A204.1 (cell line): Measurements from ENCODE around the gene RSRC1.
"Not testable (repeated sequence)": the region's sequence is repeated elsewhere in the genome, so short reads cannot be mapped to it uniquely, and the experiment has no call there.

Source experiments
- FAIRE-seq: peaks from 2 replicates; lab custom pipeline; 2012; peaks lifted over from hg19 to GRCh38; lab: Jason Lieb, UNC

RSRC1 gene

GRCh38 chr3:158101335-158102241 lies 8.3 kb upstream of the RSRC1 start:
- no peak for FAIRE-seq

DNA sequence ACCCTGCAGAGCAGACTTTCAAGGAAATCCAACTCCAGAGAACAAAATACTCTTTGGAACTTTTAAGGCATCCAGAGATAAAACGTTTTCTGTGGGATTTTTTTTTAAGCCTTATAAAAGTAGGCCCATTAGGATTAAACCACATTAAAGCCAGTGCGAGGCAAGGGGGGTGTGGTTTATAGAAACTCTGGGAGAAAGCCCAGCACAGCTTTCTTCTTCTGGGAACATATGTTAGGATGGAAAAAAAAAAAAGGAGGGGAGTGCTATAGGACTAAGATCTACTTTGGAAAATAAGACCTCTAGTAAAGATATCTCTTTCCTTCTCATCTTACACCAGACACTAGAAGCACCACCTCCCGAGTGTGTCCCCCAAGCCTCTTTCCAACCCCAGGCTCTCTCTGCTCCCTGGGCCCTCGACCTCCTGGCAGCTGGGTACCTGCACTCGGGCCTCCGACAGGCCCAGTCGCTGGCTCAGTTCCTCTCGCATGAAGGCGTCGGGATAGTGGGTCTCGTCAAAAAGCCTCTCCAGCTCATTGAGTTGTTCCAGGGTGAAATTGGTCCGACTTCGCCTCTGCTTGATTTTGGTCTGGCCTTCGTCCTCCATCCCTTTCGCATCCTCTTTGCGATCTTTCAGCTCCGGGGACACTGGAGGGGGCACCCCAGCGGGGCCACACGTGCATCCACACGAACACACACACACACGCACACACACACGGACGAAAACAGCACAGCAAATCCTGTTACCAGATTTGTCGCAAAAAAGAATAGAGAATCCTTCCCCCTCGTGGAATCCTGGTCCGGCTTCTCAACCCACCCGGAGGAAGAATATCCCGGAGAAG lies 7.4 kb upstream of the RSRC1 start:
- FAIRE-seq = no peak

GRCh38 chr3:158103081-158103886 lies 6.6 kb upstream of the RSRC1 start:
- no peak for FAIRE-seq

- FAIRE-seq = no peak
Observed at GRCh38 chr3:158103887-158104327, 6.0 kb upstream of the RSRC1 start.

DNA sequence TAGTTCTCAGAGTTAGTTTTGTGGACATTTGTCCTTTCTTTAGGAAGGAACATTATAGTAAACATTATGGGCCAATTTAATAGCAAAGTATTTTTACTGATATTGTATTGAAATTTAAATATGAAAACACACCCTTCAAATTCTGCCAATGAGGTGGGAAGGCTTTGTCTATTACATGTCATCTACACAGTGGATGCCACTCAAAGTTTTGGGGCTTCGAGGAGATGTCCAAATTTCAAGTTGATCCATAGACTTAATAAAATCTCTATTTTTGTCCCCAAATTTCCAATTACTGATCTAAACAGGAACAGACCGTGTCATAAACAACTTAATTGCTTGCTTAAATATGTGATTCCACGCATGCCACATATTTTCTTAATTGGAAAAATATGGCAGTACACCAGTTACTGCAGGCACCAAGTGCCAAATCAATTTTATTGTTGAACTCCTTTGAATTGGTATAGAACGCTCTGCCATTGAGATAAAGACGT lies 5.4 kb upstream of the RSRC1 start:
- FAIRE-seq = no peak

DNA sequence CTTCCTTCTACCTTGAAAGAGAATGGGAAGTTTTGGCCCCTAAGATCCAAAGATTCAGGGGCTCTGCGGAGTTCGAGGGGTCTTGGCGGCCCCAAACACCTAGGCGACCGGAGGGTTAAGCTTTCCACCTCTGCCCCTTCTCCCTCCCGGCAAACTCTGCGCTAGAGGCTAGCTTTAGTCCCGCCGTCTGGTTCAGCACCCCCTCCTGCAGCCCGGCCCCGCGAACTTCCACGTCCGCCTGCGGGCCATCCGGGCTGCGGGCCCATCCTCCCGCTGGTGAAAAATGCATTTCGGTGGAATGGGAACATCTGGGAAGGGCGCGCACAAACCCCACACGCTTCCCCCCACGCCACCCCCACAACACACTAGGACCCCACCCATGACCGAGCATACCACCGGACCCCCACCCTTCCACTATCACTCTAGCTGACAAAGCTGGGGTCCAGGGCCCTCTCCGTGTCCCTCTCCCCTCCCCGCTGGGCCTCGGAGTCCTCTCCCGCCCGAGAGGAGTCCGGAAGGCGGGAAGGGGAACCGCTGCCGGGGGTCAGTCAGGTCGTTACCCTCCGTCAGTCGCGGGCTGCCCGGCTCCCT lies 4.7 kb upstream of the RSRC1 start:
- FAIRE-seq = no peak

GRCh38 chr3:158105710-158106253 lies 4.1 kb upstream of the RSRC1 start:
- FAIRE-seq = no peak

- FAIRE-seq = no peak
Observed at GRCh38 chr3:158106766-158107471, 3.0 kb upstream of the RSRC1 start.

DNA sequence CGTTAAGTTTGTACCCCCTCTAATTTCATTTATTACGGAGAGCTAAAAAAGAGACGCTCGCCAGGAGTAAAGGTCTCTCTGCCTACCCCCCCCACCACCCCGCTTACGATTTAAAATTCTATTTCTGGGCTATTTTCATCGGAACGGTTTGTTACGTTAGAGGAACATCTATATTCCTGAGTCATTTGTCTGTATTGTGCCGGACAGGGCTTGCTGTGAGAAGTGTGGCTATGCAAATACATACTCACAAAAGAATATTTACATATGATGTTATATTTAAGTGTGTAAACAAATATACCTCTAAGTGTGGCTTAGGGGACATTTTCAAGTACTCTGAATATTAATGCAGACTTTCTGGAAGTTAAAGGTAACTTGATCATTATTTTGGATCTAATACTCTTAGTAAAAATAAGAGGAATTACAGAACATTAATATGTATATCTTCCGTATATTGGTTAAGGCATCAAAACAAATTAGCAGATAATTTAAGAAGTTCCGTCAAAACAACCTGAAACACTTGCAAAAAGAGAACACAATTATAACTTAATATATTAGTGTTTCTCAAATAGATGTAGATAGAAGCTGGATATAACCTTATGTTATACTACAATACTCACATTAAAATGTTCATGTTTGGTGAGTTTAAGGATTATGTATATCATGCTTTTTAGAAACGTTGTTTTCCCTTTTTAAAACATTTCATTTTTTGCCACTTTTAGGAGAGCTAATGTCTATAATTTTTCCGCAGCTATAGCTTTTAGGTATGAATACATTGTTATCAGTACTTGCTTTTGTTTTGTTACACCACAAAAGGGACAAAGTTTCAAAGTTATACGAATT lies 2.1 kb upstream of the RSRC1 start:
- FAIRE-seq = no peak

DNA sequence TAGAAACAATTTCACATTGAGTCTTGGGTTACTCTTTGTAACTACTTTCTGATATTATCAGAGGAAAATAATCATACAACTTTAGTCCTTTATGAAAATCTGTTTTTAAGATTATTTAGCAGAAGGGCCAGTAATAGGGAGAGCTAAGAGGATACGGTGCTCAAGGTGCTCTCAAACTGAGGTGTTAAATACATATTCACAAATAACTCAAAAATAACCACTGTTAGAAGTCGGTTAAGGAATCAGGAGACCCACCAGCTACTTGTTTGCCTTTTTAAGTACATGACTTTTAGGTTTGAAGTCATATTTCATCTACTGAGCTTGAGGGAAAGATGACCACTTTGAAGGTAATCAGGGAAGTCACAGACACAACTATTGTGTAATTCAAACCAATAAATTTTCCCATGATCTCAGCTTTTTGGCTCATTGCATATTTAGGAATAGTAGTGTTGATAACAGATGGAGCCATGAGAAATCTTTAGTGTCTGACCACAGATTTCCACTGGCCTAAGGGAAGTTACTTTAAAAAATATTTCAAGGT lies 1.4 kb upstream of the RSRC1 start:
- no peak for FAIRE-seq

DNA sequence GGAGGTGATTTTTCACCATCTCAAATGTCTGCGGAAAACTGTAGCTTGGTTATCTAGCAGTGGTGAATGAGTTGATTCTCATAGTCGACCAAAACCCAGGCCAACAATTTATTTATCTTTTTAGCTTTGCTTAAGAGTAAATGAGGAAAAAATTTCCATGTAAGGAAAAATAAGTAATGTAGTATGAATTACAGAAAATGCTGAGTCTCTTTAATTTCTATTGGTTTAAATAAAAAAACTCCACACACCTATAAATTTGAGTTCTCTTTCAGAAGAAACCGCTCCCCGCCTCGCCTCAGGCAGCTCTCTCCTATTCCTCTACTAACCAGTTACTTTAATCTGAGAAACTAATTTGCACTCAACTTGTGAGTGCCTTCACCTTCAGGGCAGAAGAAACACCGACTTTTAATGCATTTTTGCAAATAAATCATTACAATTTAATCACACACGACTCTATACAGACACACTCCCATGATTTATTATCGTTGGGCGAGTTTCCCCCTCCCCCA lies 540 bp upstream of the RSRC1 start:
- no peak for FAIRE-seq

- no peak for FAIRE-seq
Observed at GRCh38 chr3:158110658-158111018, 749 bp downstream of the RSRC1 start.

- FAIRE-seq = no peak
Observed at GRCh38 chr3:158111861-158112260, 2.0 kb downstream of the RSRC1 start.

GRCh38 chr3:158113595-158113994 lies 3.7 kb downstream of the RSRC1 start:
- FAIRE-seq = not testable (repeated sequence)

DNA sequence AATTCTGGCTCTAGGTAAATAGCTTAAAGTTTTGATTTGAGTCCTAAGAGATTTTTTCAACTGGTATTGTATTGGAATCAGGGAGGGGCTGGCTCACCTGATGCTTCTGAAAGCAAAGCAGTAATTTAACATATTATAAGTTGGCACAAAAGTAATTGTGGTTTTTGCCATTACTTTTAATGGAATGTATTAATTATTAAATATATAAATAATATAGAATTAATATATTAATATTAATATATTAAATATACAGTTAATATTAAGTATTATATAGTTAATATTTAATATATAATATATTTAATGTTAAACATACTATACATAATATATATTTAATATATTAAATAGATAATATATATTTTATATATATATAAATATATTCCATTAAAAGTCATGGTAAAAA lies 10.4 kb downstream of the RSRC1 start:
- FAIRE-seq = peak; percentile 99

DNA sequence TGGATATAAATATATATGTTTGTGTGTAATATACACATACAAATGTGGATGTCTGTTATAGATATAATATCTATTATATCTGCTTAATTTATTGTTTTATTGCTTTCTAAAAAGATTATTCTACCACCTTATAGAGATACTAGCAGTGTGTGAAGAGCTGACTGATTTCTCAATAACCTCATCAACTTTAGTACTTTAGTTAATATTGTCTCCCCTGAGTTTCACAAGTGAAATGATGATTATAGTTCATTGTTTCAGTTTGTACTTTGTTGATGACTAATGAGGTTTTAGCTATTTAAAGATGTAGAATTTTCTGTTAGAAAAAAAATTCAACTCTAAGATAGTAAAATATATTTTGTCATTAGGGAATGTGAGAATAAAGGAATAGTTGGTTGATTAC lies 11.4 kb downstream of the RSRC1 start:
- no peak for FAIRE-seq

DNA sequence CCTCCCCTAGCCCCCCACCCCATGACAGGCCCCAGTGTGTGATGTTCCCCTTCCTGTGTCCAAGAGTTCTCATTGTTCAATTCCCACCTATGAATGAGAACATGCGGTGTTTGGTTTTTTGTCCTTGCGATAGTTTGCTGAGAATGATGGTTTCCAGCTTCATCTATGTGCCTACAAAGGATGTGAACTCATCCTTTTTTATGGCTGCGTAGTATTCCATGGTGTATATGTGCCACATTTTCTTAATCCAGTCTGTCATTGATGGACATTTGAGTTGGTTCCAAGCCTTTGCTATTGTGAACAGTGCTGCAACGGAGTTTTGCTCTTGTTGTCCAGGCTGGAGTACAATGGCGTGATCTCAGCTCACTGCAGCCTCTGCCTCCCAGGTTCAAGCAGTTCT lies 12.8 kb downstream of the RSRC1 start:
- not testable (repeated sequence) for FAIRE-seq

- no peak for FAIRE-seq
Observed at GRCh38 chr3:158127250-158128219, 17.6 kb downstream of the RSRC1 start.
